K562 (cell line): ENCODE results near the gene INPP5E. TPM values are rescaled to one million over a fixed set of nuclear protein-coding genes. Genes with fewer than 3 reads are reported as not detected.

Source experiments
- ATAC-seq: fragments of 200-7000 bp; cut with Tn5 transposase; 3 replicates; pipeline ENCODE4 v1.9.1; 2020; ENCODE audit warnings: moderate library complexity
- BruUV-seq: library from RNA; stranded (reverse); fragments of 400-500 nt; replicated peaks from 2 replicates; lab custom pipeline; 2021; lab: Mats Ljungman, UMichigan
- CTCF ChIA-PET: fragments of 300-600 bp; formaldehyde crosslinking; extraction: SDS; loops from one replicate; lab custom pipeline; 2021; ENCODE audit warnings: low intra/inter-chr PET ratio; lab: Yijun Ruan, JAX
- POLR2A ChIA-PET: fragments of 300-600, 350-650 bp; sonication (Branson Sonifier 250); formaldehyde crosslinking; extraction: SDS; loops from one replicate; lab custom pipeline; 2021; ENCODE audit warnings: antibody characterized with exemption, inconsistent platforms; lab: Yijun Ruan, JAX
- DNase-seq, 4 experiments: peaks; one replicate each; pipeline versions ENCODE4 v3.0.0 to v3.0.0-alpha.2; 2011 to 2018; ENCODE audit warnings: low spot score in 3 of 4, mixed read lengths in 3 of 4; ENCODE audit errors: extremely low read depth in 1 of 4
- FAIRE-seq: peaks from 2 replicates; lab custom pipeline; 2011; peaks lifted over from hg19 to GRCh38; lab: Jason Lieb, UNC
- H2AFZ ChIP-seq: 2 replicates; pipeline ENCODE4 v1.6.0; 2011; ENCODE audit warnings: low read depth, low read length, control low read depth, inconsistent platforms
- H3K27ac ChIP-seq: fragments of 200-600 bp; 3 replicates; pipeline ENCODE4 v1.8.0; 2011; ENCODE audit warnings: low read depth, mild to moderate bottlenecking, control low read depth, inconsistent platforms, low read length, moderate library complexity, mixed read lengths; ENCODE audit errors: extremely low read depth
- H3K27me3 ChIP-seq, 2 experiments: fragments of 300-600 bp in 1 of 2; 2 replicates in 1 of 2; 3 replicates in 1 of 2; pipeline versions ENCODE4 v1.6.0 to v1.8.0; 2011; ENCODE audit warnings: inconsistent platforms in 2 of 2, low read length in 2 of 2, mild to moderate bottlenecking in 1 of 2, mixed read lengths in 1 of 2, moderate library complexity in 1 of 2; ENCODE audit not compliant: control insufficient read depth in 2 of 2, insufficient read depth in 2 of 2
- H3K36me3 ChIP-seq: fragments of 300-600 bp; 3 replicates; pipeline ENCODE4 v1.8.0; 2011; ENCODE audit warnings: mild to moderate bottlenecking, low read length, inconsistent platforms; ENCODE audit not compliant: control insufficient read depth, insufficient read depth
- H3K4me1 ChIP-seq, 2 experiments: fragments of 200-600 bp in 1 of 2; replicated peaks in 1 of 2; 2 replicates in 1 of 2; 3 replicates in 1 of 2; pipeline versions ENCODE4 v1.5.1 to v1.8.0; 2011; ENCODE audit warnings: inconsistent platforms in 2 of 2, low read length in 2 of 2, mild to moderate bottlenecking in 1 of 2, mixed read lengths in 1 of 2, moderate library complexity in 1 of 2; ENCODE audit not compliant: control insufficient read depth in 2 of 2, insufficient read depth in 2 of 2
- H3K4me2 ChIP-seq: 2 replicates; pipeline ENCODE4 v1.6.1; 2011; ENCODE audit warnings: low read length, control low read depth, inconsistent platforms, mixed read lengths; ENCODE audit not compliant: insufficient read depth
- H3K4me3 ChIP-seq: fragments of 200-600 bp; sonication (generic), shearing (Covaris generic); 2 replicates; pipeline ENCODE4 v1.5.1; 2016; ENCODE audit warnings: control low read depth, inconsistent platforms
- H3K79me2 ChIP-seq: fragments of 200-600 bp; 3 replicates; pipeline ENCODE4 v1.8.0; 2011; ENCODE audit warnings: low read length, inconsistent platforms; ENCODE audit not compliant: control insufficient read depth, insufficient read depth
- H3K9ac ChIP-seq, 2 experiments: 2 replicates each; pipeline versions ENCODE4 v1.6.0 to v1.6.1; 2011; ENCODE audit warnings: low read depth in 2 of 2, low read length in 2 of 2, control low read depth in 1 of 2, inconsistent platforms in 1 of 2, mild to moderate bottlenecking in 1 of 2, mixed read lengths in 1 of 2; ENCODE audit not compliant: insufficient read depth in 1 of 2
- H3K9me1 ChIP-seq: one replicate; pipeline ENCODE4 v1.6.0; 2011; ENCODE audit warnings: inconsistent platforms, mild to moderate bottlenecking, low read length, moderate library complexity; ENCODE audit not compliant: control insufficient read depth, insufficient read depth
- H3K9me3 ChIP-seq: replicated peaks from 2 replicates; pipeline ENCODE4 v1.5.1; 2011; ENCODE audit warnings: low read depth, low read length, inconsistent platforms; ENCODE audit not compliant: control insufficient read depth, insufficient read depth
- H4K20me1 ChIP-seq: replicated peaks from 2 replicates; pipeline ENCODE4 v1.6.1; 2011; ENCODE audit warnings: low read length, inconsistent platforms, mixed read lengths; ENCODE audit not compliant: control insufficient read depth, insufficient read depth
- NFIC ChIP-seq: fragments of 450-650 bp; IDR thresholded peaks from 2 replicates; pipeline ENCODE4 v1.6.1; 2017; ENCODE audit warnings: mild to moderate bottlenecking, inconsistent platforms
- NFIX ChIP-seq: fragments of 250-450 bp; sonication (Bioruptor Pico); IDR thresholded peaks from 2 replicates; pipeline ENCODE4 v1.4.0; 2020; ENCODE audit warnings: low read depth, mild to moderate bottlenecking, moderate library complexity
- ZBTB43 ChIP-seq: sonication (generic); formaldehyde crosslinking; IDR thresholded peaks from 2 replicates; pipeline ENCODE4 v1.8.0; 2023; ENCODE audit warnings: mild to moderate bottlenecking, missing genetic modification reagents
- ZNF766 ChIP-seq: fragments of 200-800 bp; sonication (Bioruptor generic); conservative IDR thresholded peaks from 2 replicates; pipeline ENCODE4 v1.6.1; 2016; ENCODE audit warnings: missing genetic modification characterization, missing compliant biosample characterization
- WGBS: fragments of 100-300 bp; shearing (Covaris generic); methylation state at CpG from one replicate; pipeline ENCODE4 v1.1.6; 2016; ENCODE audit warnings: low coverage, mixed read lengths; ENCODE audit not compliant: insufficient coverage; ENCODE audit errors: missing lambda C conversion rate; 5-methylcytosine and 5-hydroxymethylcytosine counted together
- in situ Hi-C: fragments of 300-500 bp; cut with MboI; formaldehyde crosslinking; loops from 4 replicates; pipeline ENCODE4 v1.15.0; 2018; ENCODE audit warnings: inconsistent platforms, mixed read lengths
- intact Hi-C: fragments of 100-400 bp; cut with micrococcal nuclease; formaldehyde crosslinking; loops from 2 replicates; pipeline ENCODE4 v1.14.2; 2022
- polyA plus RNA-seq, 8 experiments: library from polyadenylated mRNA; depleted of rRNA in 4 of 8; stranded (reverse) in 5 of 8; unstranded in 3 of 8; fragments of >200 nt; fragmentation: Nextera tagmentation in 2 of 8; fragmentation: Illumina TruSeq in 1 of 8; extraction: Ambion mirVana in 2 of 8; extraction: Trizol in 1 of 8; gene quantifications; 2 replicates each; pipeline versions ENCODE4 v1.2.1 to v1.2.3, GENCODE V29; 2011 to 2014; ENCODE audit warnings: inconsistent platforms in 1 of 8, missing spikeins in 1 of 8
- total RNA-seq, 7 experiments: library from RNA; depleted of rRNA in 6 of 7; stranded (reverse); fragments of >200 nt in 6 of 7; fragmentation: Illumina TruSeq in 2 of 7; extraction: Trizol in 2 of 7; gene quantifications; 2 replicates each; pipeline versions ENCODE4 v1.2.1 to v1.2.3, GENCODE V29; 2011 to 2021; ENCODE audit warnings: low replicate concordance in 1 of 7
- TF ChIP-seq, protein P1 (sequence below): fragments of 250-450 bp; sonication (Bioruptor Pico); IDR thresholded peaks from 2 replicates; pipeline ENCODE4 v1.5.0; 2021; ENCODE audit warnings: mild to moderate bottlenecking, borderline replicate concordance

The INPP5E gene
- total and polyA plus RNA-seq, 9 of the 15 experiments (the other 6 are each of a cell fraction or from before 2014, with no cell fraction given): 0.38 to 17.4 (median 4.9) TPM

- TF ChIP-seq ZBTB43 (CRISPR knock-in tag): no peak
- TF ChIP-seq, protein P1, sequence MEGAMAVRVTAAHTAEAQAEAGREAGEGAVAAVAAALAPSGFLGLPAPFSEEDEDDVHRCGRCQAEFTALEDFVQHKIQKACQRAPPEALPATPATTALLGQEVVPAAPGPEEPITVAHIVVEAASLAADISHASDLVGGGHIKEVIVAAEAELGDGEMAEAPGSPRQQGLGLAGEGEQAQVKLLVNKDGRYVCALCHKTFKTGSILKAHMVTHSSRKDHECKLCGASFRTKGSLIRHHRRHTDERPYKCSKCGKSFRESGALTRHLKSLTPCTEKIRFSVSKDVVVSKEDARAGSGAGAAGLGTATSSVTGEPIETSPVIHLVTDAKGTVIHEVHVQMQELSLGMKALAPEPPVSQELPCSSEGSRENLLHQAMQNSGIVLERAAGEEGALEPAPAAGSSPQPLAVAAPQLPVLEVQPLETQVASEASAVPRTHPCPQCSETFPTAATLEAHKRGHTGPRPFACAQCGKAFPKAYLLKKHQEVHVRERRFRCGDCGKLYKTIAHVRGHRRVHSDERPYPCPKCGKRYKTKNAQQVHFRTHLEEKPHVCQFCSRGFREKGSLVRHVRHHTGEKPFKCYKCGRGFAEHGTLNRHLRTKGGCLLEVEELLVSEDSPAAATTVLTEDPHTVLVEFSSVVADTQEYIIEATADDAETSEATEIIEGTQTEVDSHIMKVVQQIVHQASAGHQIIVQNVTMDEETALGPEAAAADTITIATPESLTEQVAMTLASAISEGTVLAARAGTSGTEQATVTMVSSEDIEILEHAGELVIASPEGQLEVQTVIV (CRISPR knock-in tag): no peak
These were observed 23.2 kb downstream of the INPP5E start (continued) for GRCh38 chr9:136416427-136416826.

DNA sequence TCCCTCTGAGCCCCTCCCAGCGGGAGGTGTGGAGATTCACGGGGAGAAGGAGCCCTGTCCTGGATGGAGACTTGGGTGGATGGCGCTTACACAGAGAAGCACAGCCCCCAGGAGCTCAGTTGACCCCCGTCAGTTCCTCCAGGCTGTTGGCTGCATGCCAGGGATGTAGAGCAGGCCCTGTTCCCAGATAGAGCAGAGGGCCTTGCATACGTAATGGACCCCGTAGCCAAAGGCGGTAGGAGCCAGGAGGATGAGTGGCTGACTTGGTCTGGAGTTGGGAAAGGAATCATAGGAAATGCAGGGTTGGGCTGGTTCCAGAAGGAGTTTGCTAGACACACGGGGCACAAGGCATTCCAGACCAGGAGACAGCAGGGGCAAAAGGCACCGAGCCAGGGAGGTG is 26.7 kb downstream of the INPP5E start:
- no TSS peak for BruUV-seq
- POLR2A ChIA-PET: interaction anchor here (1.5 to 2.6 kb wide), 2 partner anchors 11 to 47 kb away, joined by 3 to 15 read pairs; no protein-coding TSS in a partner anchor

More for the DNA sequence above, 26.7 kb downstream of the INPP5E start:
- WGBS: 85% methylated on average over 9 of the region's 9 CpGs
- CTCF ChIA-PET: no interaction called here
- peak; percentile 90 for TF ChIP-seq NFIC
- peak; percentile 45 for TF ChIP-seq NFIX (CRISPR knock-in tag)
- TF ChIP-seq ZNF766: no peak
- peaks cover 64% of the 10 kb centered on the region for H3K79me2 ChIP-seq
- peaks cover 16 to 28% of the 10 kb centered on the region in 2 experiments; a peak in 4 of 5 replicates for H3K4me1 ChIP-seq
- no peak overlapping the region for H2AFZ ChIP-seq
- peaks cover 74% of the 10 kb centered on the region for H3K36me3 ChIP-seq
- H3K4me3 ChIP-seq: no peak overlapping the region
- peak in 1 of 4 experiments; percentile 40 for DNase-seq
- in situ Hi-C loops (no loop called here), intact Hi-C loops (no loop called here)
- no peaks in the 10 kb centered on the region; the same call in 1 of the 2 replicates for H3K9me3 ChIP-seq
- H3K9me1 ChIP-seq: no peaks in the 10 kb centered on the region
- H3K27ac ChIP-seq: no peak overlapping the region
- no peaks in the 10 kb centered on the region; the same call in none of the 2 replicates for H4K20me1 ChIP-seq
- no peaks in the 10 kb centered on the region for H3K27me3 ChIP-seq
- no peak for ATAC-seq
- peak overlapping the region in 1 of 2 experiments; percentile 38; a peak in 2 of 4 replicates for H3K9ac ChIP-seq
- FAIRE-seq: no peak
- H3K4me2 ChIP-seq: no peak overlapping the region
